KMS-11 (cell line): ENCODE results near the gene PLEKHF1.

Experiments used
- H2AFZ ChIP-seq: fragments of 200-600 bp; sonication (generic); 2 replicates; pipeline ENCODE4 v1.6.1; 2016; ENCODE audit warnings: antibody characterized with exemption, mixed run types, low read depth
- H3K27ac ChIP-seq: fragments of 200-600 bp; sonication (generic); 2 replicates; pipeline ENCODE4 v1.6.1; 2016; ENCODE audit warnings: mild to moderate bottlenecking, mixed run types
- H3K27me3 ChIP-seq: fragments of 200-600 bp; sonication (generic); 2 replicates; pipeline ENCODE4 v1.6.1; 2017; ENCODE audit warnings: mild to moderate bottlenecking, low read depth, mixed run types, moderate library complexity; ENCODE audit not compliant: insufficient read depth
- H3K36me3 ChIP-seq: fragments of 200-600 bp; sonication (generic); 2 replicates; pipeline ENCODE4 v1.6.1; 2017; ENCODE audit warnings: mild to moderate bottlenecking, mixed run types; ENCODE audit not compliant: insufficient read depth
- H3K4me1 ChIP-seq: fragments of 200-600 bp; sonication (generic); 2 replicates; pipeline ENCODE4 v1.6.1; 2016; ENCODE audit warnings: mild to moderate bottlenecking, low read depth, mixed run types; ENCODE audit not compliant: poor library complexity, severe bottlenecking
- H3K4me2 ChIP-seq: fragments of 200-600 bp; sonication (generic); 2 replicates; pipeline ENCODE4 v1.7.0; 2016; ENCODE audit warnings: mild to moderate bottlenecking, mixed run types
- H3K4me3 ChIP-seq: fragments of 200-600 bp; sonication (generic); IDR thresholded peaks from 2 replicates; pipeline ENCODE4 v1.6.1; 2017; ENCODE audit warnings: low read depth, low read length, mixed read lengths; ENCODE audit not compliant: insufficient read depth
- H3K79me2 ChIP-seq: fragments of 200-600 bp; sonication (generic); 2 replicates; pipeline ENCODE4 v1.6.1; 2016; ENCODE audit warnings: low read depth, mixed run types; ENCODE audit not compliant: insufficient read depth
- H3K9ac ChIP-seq: fragments of 200-600 bp; sonication (generic); 2 replicates; pipeline ENCODE4 v1.6.1; 2016; ENCODE audit warnings: mild to moderate bottlenecking, mixed run types
- H4K20me1 ChIP-seq: fragments of 200-600 bp; sonication (generic); 2 replicates; pipeline ENCODE4 v1.6.1; 2016; ENCODE audit warnings: mild to moderate bottlenecking, mixed run types; ENCODE audit not compliant: insufficient read depth
- CTCF ChIP-seq: fragments of 200-600 bp; sonication (generic); conservative IDR thresholded peaks from 2 replicates; pipeline ENCODE4 v1.6.1; 2017; ENCODE audit warnings: low read depth, mild to moderate bottlenecking, antibody characterized with exemption, low read length, moderate library complexity, mixed read lengths

The PLEKHF1 gene

GRCh38 chr19:29634002-29634401 lies 31.3 kb upstream of the PLEKHF1 start:
- no peak overlapping the region for H3K27ac ChIP-seq
- no peaks in the 10 kb centered on the region for H3K27me3 ChIP-seq
- no peaks in the 10 kb centered on the region for H3K36me3 ChIP-seq
- H2AFZ ChIP-seq, result no peak overlapping the region
- H3K79me2 ChIP-seq, result no peaks in the 10 kb centered on the region
- no peaks in the 10 kb centered on the region for H3K4me1 ChIP-seq
- no peak overlapping the region for H3K4me2 ChIP-seq
- H4K20me1 ChIP-seq, result no peaks in the 10 kb centered on the region
- H3K4me3 ChIP-seq, result no peak overlapping the region
- H3K9ac ChIP-seq, result no peak overlapping the region
- no peak for TF ChIP-seq CTCF

- no peak overlapping the region for H2AFZ ChIP-seq
- no peaks in the 10 kb centered on the region for H3K79me2 ChIP-seq
- H4K20me1 ChIP-seq, result no peaks in the 10 kb centered on the region
- no peak overlapping the region for H3K4me2 ChIP-seq
- TF ChIP-seq CTCF, result no peak
- H3K4me1 ChIP-seq, result no peaks in the 10 kb centered on the region
- H3K36me3 ChIP-seq, result no peaks in the 10 kb centered on the region
- no peak overlapping the region for H3K4me3 ChIP-seq
- H3K9ac ChIP-seq, result no peak overlapping the region
- no peak overlapping the region for H3K27ac ChIP-seq
- H3K27me3 ChIP-seq, result no peaks in the 10 kb centered on the region
These were observed 30.7 kb upstream of the PLEKHF1 start for GRCh38 chr19:29634423-29635130.

GRCh38 chr19:29635963-29636362 lies 29.3 kb upstream of the PLEKHF1 start:
- H3K4me1 ChIP-seq, result no peaks in the 10 kb centered on the region
- H3K9ac ChIP-seq, result no peak overlapping the region
- H4K20me1 ChIP-seq, result no peaks in the 10 kb centered on the region
- H3K4me2 ChIP-seq, result no peak overlapping the region
- no peak overlapping the region for H2AFZ ChIP-seq
- H3K4me3 ChIP-seq, result no peak overlapping the region
- no peak for TF ChIP-seq CTCF
- H3K36me3 ChIP-seq, result no peaks in the 10 kb centered on the region
- no peak overlapping the region for H3K27ac ChIP-seq
- no peaks in the 10 kb centered on the region for H3K27me3 ChIP-seq
- H3K79me2 ChIP-seq, result no peaks in the 10 kb centered on the region

GRCh38 chr19:29636553-29637360 lies 28.5 kb upstream of the PLEKHF1 start:
- H3K4me3 ChIP-seq, result no peak overlapping the region
- H2AFZ ChIP-seq, result no peak overlapping the region
- H3K9ac ChIP-seq, result no peak overlapping the region
- H3K4me2 ChIP-seq, result no peak overlapping the region
- no peaks in the 10 kb centered on the region for H3K27me3 ChIP-seq
- no peaks in the 10 kb centered on the region for H3K36me3 ChIP-seq
- H3K27ac ChIP-seq, result no peak overlapping the region
- TF ChIP-seq CTCF, result no peak
- H4K20me1 ChIP-seq, result no peaks in the 10 kb centered on the region
- no peaks in the 10 kb centered on the region for H3K4me1 ChIP-seq
- H3K79me2 ChIP-seq, result no peaks in the 10 kb centered on the region
